Thyroid gland (tissue), 4 donors: ENCODE results near the gene BLVRB. TPM values are rescaled to one million over a fixed set of nuclear protein-coding genes. Genes with fewer than 3 reads are reported as not detected.
"Not testable (repeated sequence)": the region's sequence is repeated elsewhere in the genome, so short reads cannot be mapped to it uniquely, and the experiment has no call there.

Experiments
- DNase-seq, 2 donors: peaks; one replicate each; pipeline ENCODE4 v3.0.0-alpha.2; 2019
- H3K27ac ChIP-seq, 3 donors: fragments of 200-600 bp; sonication (generic); 1 replicate in 2 of 3; 2 replicates in 1 of 3; pipeline ENCODE4 v1.5.1; 2016 to 2019; ENCODE audit warnings: mild to moderate bottlenecking in 1 of 3, moderate library complexity in 1 of 3
- H3K27me3 ChIP-seq: fragments of 200-600 bp; sonication (generic); one replicate; pipeline ENCODE4 v1.5.1; 2019
- H3K36me3 ChIP-seq, 2 donors: fragments of 200-600 bp; sonication (generic); one replicate each; pipeline ENCODE4 v1.5.1; 2016 to 2019
- H3K4me1 ChIP-seq, 2 donors: fragments of 200-600 bp; sonication (generic); one replicate each; pipeline ENCODE4 v1.5.1; 2017 to 2019
- H3K4me3 ChIP-seq, 3 donors: fragments of 200-600 bp; sonication (generic); replicated peaks in 1 of 3; 1 replicate in 2 of 3; 2 replicates in 1 of 3; pipeline ENCODE4 v1.5.1; 2016; ENCODE audit warnings: mild to moderate bottlenecking in 1 of 3
- H3K9me3 ChIP-seq: fragments of 200-600 bp; sonication (generic); one replicate; pipeline ENCODE4 v1.5.1; 2017
- CTCF ChIP-seq, 6 experiments: fragments of 200-600 bp in 3 of 6; fragments of 450-650 bp in 3 of 6; sonication (generic) in 3 of 6; IDR thresholded peaks; one replicate each; pipeline ENCODE4 v1.5.1; 2016 to 2019; ENCODE audit warnings: antibody characterized with exemption in 6 of 6, mild to moderate bottlenecking in 2 of 6, inconsistent platforms in 1 of 6, moderate library complexity in 1 of 6
- POLR2A ChIP-seq, 2 donors: fragments of 450-650 bp; IDR thresholded peaks; one replicate each; pipeline ENCODE4 v1.6.1; 2017; ENCODE audit warnings: antibody characterized with exemption in 2 of 2, mild to moderate bottlenecking in 2 of 2, moderate library complexity in 1 of 2
- WGBS, 2 donors: methylation state at CpG; one replicate each; pipeline ENCODE4 v1.1.5; 2017; 5-methylcytosine and 5-hydroxymethylcytosine counted together
- intact Hi-C: fragments of 100-400 bp; cut with DNase I; formaldehyde crosslinking; loops from one replicate; pipeline ENCODE4 v1.15.1; 2023
- total RNA-seq, 4 donors: library from RNA; depleted of rRNA; stranded (reverse); fragments of >200 nt; gene quantifications; one replicate each; pipeline ENCODE4 v1.2.3, GENCODE V29; 2016

Gene BLVRB
- total RNA-seq, 4 donors from 2014 or later = 111 to 238 (median 205) TPM

GRCh38 chr19:40458597-40458974, 7.0 kb downstream of the BLVRB start:
- no peaks in the 10 kb centered on the region for H3K9me3 ChIP-seq
- peaks cover 0 to 2% of the 10 kb centered on the region in 2 donors for H3K4me1 ChIP-seq
- H3K27me3 ChIP-seq = no peaks in the 10 kb centered on the region
- intact Hi-C loops = no loop called here
- H3K36me3 ChIP-seq = peaks cover 0 to 5% of the 10 kb centered on the region in 2 donors
- 96 to 97% methylated on average over 3 of the region's 3 CpGs for WGBS, 2 donors
- no peak overlapping the region for H3K4me3 ChIP-seq
- no peak for DNase-seq
- TF ChIP-seq CTCF (IDR thresholded peaks at IDR 0.05) = no peak
- TF ChIP-seq POLR2A (IDR thresholded peaks at IDR 0.05) = no peak
- H3K27ac ChIP-seq = no peak overlapping the region

GRCh38 chr19:40457953-40458596, 7.5 kb downstream of the BLVRB start:
- peaks cover 0 to 5% of the 10 kb centered on the region in 2 donors for H3K36me3 ChIP-seq
- H3K4me3 ChIP-seq = no peak overlapping the region
- WGBS, 2 donors = 95% methylated on average over 12 of the region's 27 CpGs
- H3K27ac ChIP-seq = no peak overlapping the region
- H3K4me1 ChIP-seq = no peaks in the 10 kb centered on the region
- TF ChIP-seq POLR2A (IDR thresholded peaks at IDR 0.05) = no peak
- no peak for TF ChIP-seq CTCF (IDR thresholded peaks at IDR 0.05)
- H3K9me3 ChIP-seq = no peaks in the 10 kb centered on the region
- no peaks in the 10 kb centered on the region for H3K27me3 ChIP-seq
- DNase-seq = no peak
- intact Hi-C loops = no loop called here

- Histone ChIP-seq H3K4me3 (no peak overlapping the region), H3K27me3 (no peaks in the 10 kb centered on the region), H3K27ac (no peak overlapping the region), H3K4me1 (no peaks in the 10 kb centered on the region), H3K36me3 (peaks cover 0 to 5% of the 10 kb centered on the region in 2 donors), H3K9me3 (no peaks in the 10 kb centered on the region)
- TF ChIP-seq POLR2A (IDR thresholded peaks at IDR 0.05) (no peak), CTCF (IDR thresholded peaks at IDR 0.05) (no peak)
- intact Hi-C loops = no loop called here
- WGBS, 2 donors = 94% methylated on average over 5 of the region's 5 CpGs
- no peak for DNase-seq
These were observed 8.5 kb downstream of the BLVRB start for GRCh38 chr19:40457048-40457447.

GRCh38 chr19:40453943-40454342, 11.6 kb downstream of the BLVRB start:
- H3K4me3 ChIP-seq, H3K9me3 ChIP-seq, H3K36me3 ChIP-seq, intact Hi-C loops, H3K27ac ChIP-seq, H3K27me3 ChIP-seq, H3K4me1 ChIP-seq, DNase-seq: not testable (repeated sequence)
- 86 to 98% methylated on average over 6 of the region's 6 CpGs for WGBS, 2 donors

- intact Hi-C loops = no loop called here
- TF ChIP-seq CTCF (IDR thresholded peaks at IDR 0.05) (no peak), POLR2A (IDR thresholded peaks at IDR 0.05) (no peak)
- Histone ChIP-seq H3K4me3 (no peak overlapping the region), H3K36me3 (peaks cover 0 to 5% of the 10 kb centered on the region in 2 donors), H3K9me3 (no peaks in the 10 kb centered on the region), H3K27ac (no peak overlapping the region), H3K4me1 (no peaks in the 10 kb centered on the region), H3K27me3 (no peaks in the 10 kb centered on the region)
- WGBS, 2 donors = 83 to 91% methylated on average over 5 of the region's 5 CpGs
- DNase-seq = no peak
These were observed 12.3 kb downstream of the BLVRB start for GRCh38 chr19:40453151-40453735.
